Activated CD4-positive, alpha-beta T cell treated with anti-CD3 and anti-CD28 coated beads, Interleukin-2, amount 50 U/mL, for 4 hours (primary cell): ENCODE measurements around the gene PEX14.

ENCODE experiments used
- DNase-seq, 2 experiments: peaks; one replicate each; pipeline ENCODE4 v3.0.0-alpha.2; 2020

Gene PEX14

GRCh38 chr1:10623686-10624145, 149.0 kb downstream of the PEX14 start:
- no peak for DNase-seq

- no peak for DNase-seq
These were observed 149.7 kb downstream of the PEX14 start for GRCh38 chr1:10624256-10625050.

GRCh38 chr1:10625076-10625475, 150.3 kb downstream of the PEX14 start:
- no peak for DNase-seq

GRCh38 chr1:10625554-10625953, 150.8 kb downstream of the PEX14 start:
- DNase-seq = no peak

GRCh38 chr1:10626131-10626731, 151.5 kb downstream of the PEX14 start:
- DNase-seq = no peak

GRCh38 chr1:10626791-10627410, 152.2 kb downstream of the PEX14 start:
- no peak for DNase-seq

- DNase-seq = no peak
These were observed 153.9 kb downstream of the PEX14 start for GRCh38 chr1:10628685-10629084.

GRCh38 chr1:10629091-10629815, 154.5 kb downstream of the PEX14 start:
- no peak for DNase-seq

- no peak for DNase-seq
These were observed 155.2 kb downstream of the PEX14 start for GRCh38 chr1:10629816-10630571.

GRCh38 chr1:10630661-10631120, 155.9 kb downstream of the PEX14 start:
- no peak for DNase-seq

- DNase-seq = no peak
These were observed 156.5 kb downstream of the PEX14 start for GRCh38 chr1:10631121-10631810.

GRCh38 chr1:10631811-10632593, 157.3 kb downstream of the PEX14 start:
- no peak for DNase-seq

- no peak for DNase-seq
These were observed 157.9 kb downstream of the PEX14 start for GRCh38 chr1:10632691-10633090.

- DNase-seq = no peak
These were observed 158.7 kb downstream of the PEX14 start for GRCh38 chr1:10633416-10633815.

GRCh38 chr1:10634075-10634427, 159.3 kb downstream of the PEX14 start:
- no peak for DNase-seq

- no peak for DNase-seq
These were observed 159.8 kb downstream of the PEX14 start for GRCh38 chr1:10634428-10635084.

GRCh38 chr1:10635085-10635896, 160.5 kb downstream of the PEX14 start:
- DNase-seq = no peak

GRCh38 chr1:10635992-10636391, 161.2 kb downstream of the PEX14 start:
- DNase-seq = no peak

GRCh38 chr1:10637400-10637799, 162.7 kb downstream of the PEX14 start:
- no peak for DNase-seq
